HuH-7.5 (cell line): Measurements from ENCODE around the gene SLCO4A1.

Experiments
- DNase-seq: peaks from one replicate; pipeline ENCODE4 v3.0.0; 2011; ENCODE audit warnings: low spot score

Gene SLCO4A1

DNA sequence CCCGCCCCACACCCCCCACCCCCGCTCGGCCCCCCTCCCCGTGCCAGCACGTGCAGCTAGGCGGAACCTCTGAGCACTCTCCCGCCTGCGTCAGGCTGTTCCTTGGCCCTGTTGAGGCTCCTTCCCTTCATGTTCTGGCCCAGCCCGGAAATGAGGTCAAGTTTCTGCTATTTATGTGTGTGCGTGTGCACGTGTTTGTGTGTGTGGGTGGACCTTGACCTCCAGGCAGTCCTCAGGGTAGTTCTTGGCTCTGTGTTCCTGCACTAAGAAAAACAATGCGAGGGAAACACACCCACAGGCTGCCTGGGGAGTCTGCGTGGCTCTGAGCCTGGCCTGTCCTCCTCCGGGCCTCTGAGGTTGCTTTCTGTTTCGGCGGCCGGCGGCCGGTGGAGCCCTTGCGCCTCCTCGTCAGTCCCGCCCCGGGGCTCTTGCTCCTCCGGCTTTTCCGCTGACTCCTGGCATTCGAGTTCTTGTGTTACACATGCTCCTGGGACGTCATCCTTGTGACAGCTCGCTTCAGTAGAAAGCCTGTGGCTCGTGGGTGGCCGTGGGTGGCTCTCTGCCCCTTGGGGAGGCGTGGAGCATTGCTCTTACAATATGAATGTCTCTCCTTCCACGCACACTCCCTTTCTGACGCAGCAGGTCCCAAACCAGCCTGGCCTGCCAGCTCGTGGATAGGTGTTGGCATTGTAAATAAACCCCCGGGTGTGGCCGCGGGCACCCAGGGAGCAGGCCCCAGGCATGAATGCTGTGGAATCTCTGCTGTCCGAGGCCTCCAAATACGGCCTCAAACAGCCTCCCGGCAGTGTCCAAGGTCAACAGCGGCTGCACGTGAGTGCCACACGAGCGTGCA, 10.0 kb downstream of the SLCO4A1 start:
- peak; percentile 85 for DNase-seq

DNA sequence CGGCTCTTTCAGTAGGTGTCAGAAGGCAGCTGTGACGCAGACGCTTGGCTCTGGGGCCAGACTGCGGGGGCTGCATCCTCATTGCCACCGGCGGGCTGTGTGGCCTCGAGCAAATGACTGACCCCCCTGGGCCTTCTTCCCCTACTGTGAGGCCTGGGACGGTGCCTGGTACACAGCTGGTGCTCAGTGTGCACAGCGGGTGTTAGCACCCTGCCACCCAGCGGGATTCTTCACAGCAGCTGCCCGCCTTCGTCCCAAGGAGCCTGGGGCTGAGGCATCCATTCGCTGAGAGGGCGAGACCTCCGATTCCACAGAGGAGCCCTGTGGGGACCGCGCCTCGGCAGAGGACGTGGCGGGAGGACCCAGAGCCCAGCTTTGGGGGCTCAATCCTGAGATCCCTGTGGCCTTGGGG, 10.6 kb downstream of the SLCO4A1 start:
- DNase-seq: no peak

DNA sequence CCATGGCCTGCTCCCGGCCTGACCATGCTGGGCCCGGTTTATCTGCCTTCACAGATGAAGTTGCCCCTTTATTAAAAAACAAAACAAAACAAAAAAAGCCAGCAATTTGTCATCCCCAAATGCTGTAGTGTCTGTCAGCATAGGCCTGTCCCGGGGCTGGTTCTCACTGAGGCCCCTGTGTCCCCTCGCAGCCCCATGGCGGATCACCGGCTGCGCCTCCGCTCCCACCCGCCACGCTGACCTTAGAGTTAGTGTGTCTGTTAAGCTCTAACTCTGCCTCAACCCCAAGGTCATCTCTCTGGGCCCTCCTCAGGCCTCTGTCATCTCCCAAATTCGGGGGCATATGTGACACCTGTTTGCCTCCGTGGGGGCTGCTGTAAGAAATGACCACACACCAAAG, 11.1 kb downstream of the SLCO4A1 start:
- DNase-seq: no peak

DNA sequence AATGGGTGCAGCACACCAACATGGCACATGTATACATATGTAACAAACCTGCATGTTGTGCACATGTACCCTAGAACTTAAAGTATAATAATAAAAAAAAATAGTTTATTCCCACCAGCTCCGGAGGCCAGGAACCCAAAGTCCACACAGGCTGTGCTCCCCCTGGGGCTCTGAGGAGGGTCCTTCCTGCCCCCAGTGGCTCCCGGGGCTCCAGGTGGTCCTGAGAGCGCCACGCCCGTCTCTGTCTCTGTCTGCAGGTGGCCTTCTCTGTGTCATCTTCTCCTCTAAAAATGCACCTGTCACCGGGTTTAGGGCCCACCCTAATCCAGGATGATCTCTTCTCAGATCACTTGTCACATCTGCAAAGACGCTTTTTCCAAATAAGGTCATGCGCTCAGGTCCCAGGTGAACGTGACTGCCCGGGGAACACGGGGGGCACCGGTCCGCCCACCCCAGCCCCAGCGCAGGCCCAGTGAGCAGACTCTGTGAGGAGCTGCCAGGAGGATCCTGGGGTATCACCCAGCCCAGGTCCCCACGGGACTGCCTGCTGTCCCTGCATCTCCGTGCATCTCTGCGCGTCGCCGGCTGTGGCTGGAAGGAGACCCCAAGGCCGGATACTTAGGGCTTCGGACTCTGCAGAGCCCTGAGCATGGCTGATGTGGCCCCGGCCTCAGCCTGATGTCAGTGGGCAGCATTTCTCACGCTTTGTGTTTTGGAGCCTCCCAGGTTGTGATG, 11.8 kb downstream of the SLCO4A1 start:
- no peak for DNase-seq

DNA sequence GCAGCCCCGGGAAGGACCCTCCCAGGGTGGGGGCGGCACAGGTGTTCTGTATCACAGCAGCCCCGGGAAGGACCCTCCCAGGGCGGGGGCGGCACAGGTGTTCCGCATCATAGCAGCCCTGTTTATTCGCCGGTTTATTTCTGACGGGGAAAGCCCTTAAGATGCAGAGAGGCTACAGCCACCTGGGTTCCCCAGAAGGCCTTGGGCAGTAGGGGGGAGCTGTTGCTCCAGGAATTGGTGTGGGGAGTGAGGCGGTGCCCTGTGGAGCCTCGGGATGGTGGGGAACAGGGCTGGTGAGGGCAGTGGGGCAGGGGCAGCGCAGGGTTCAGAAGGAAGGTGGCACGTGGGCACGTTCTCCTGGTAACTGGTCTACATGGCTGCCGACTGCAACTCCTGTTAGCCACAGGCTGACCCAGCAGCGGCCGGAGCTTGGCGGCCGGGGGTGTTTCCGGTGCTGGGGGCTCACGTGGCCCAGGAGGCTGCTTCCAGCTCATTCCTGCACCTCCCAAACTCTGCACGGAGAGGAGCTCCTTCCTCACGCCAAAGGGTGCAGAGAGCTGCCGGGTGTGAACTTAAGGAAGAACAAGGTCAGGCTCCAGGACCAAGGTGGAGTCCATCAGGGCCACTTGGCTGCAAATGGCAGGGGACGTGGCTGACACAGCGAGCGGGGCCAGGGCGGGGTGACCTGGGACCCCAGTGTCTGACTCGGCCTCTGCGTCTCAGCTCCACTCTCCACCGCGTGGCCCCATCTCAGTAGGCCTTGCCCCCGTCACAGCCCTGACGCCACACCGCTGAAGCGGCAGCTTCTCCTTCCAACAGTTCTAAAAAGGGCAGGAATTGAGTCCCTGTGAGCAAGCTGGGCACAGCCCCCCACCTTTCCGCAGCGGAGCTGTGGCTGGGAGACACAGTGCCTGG, 13.2 kb downstream of the SLCO4A1 start:
- DNase-seq: no peak

DNA sequence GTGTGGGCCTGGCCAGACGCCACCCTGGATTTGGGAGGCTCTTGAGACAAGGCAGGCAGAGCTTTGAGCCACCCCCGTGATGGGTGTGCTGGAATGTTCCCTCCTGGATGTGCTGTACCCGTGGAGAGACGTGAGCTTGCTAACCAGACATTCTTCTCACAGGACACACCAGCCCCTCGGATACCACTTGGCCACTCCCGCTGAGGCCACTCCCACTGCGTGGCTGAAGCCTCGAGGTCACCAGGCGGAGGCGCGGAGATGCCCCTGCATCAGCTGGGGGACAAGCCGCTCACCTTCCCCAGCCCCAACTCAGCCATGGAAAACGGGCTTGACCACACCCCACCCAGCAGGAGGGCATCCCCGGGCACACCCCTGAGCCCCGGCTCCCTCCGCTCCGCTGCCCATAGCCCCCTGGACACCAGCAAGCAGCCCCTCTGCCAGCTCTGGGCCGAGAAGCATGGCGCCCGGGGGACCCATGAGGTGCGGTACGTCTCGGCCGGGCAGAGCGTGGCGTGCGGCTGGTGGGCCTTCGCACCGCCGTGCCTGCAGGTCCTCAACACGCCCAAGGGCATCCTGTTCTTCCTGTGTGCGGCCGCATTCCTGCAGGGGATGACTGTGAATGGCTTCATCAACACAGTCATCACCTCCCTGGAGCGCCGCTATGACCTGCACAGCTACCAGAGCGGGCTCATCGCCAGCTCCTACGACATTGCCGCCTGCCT, 14.1 kb downstream of the SLCO4A1 start:
- DNase-seq: no peak

DNA sequence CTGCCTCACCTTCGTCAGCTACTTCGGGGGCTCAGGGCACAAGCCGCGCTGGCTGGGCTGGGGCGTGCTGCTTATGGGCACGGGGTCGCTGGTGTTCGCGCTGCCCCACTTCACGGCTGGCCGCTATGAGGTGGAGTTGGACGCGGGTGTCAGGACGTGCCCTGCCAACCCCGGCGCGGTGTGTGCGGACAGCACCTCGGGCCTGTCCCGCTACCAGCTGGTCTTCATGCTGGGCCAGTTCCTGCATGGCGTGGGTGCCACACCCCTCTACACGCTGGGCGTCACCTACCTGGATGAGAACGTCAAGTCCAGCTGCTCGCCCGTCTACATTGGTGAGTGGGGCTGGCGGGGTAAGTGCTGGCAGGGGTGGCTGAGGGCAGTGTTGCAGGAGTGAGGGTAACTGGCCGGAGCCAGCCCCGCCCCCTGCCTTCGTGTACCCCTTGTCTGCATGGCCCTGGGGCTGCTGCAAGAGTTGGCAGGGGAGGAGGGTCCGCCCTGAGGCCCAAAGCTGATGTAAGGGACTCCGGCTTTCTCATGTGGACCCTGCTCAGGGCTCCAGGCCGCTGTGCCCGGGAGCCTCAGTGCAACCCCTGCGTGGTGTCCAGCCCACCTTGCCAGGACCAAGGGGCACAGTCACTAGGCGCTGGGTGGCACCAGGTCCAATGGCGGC, 14.8 kb downstream of the SLCO4A1 start:
- DNase-seq: no peak

DNA sequence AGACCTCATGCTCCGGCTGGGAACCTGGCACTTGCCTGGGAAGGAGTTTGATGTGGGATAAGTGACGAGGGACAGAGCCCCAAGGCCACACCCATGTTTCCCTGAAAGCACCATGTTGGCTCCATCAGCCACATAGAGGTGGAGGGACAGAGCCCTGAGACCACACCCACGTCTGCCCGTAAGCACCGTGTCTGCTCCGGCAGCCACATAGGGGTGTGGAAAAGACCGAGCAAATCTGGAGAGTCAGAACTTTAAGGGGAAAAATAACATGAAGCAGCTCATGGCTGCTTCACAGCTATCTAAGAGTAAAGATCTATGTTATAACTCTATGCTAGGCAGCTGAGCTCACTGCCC, 15.3 kb downstream of the SLCO4A1 start:
- no peak for DNase-seq

DNA sequence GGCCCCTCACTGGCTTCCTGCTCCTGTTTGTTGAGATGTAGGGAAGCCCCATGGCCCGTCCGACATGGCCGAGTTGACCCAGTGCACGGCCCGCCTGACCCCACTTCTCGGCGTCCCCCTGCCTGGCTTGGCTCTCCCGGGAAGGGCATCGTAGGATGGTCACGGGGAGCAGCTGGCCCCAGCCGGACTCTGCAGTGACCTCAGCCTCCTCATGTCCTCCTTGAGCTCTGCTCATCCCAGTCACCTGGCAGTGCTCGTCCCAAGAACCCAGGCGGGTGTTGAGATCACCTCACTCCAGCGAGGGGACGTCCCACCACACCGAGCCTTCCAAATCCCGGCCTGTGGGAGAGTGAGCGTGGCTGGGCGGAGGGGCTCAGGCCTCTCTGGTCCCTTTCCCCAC, 15.7 kb downstream of the SLCO4A1 start:
- no peak for DNase-seq

DNA sequence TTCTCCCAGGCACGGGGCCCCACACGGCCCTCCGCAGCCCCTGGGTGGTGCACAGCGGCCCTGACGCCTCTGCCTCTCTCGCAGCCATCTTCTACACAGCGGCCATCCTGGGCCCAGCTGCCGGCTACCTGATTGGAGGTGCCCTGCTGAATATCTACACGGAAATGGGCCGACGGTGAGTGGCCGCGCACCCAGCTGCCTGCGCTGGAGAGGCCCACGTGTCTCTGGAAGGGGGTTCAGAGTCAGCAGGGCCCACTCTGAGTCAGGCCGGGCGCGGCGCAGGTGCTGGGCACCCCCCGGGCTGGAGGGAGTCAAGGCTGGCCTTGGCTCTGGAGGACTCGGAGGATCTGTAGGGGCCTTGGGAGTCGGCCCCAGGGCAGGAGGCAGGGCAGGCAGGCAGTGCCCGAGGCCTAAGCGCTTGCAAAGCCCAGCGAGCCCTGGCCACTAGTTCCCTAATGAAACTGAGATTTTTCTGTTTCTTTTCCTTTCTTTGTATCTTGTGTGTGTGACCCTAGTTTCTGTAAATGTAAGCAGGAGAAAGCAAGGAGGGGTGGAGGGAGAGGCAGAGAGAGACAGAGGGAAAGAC, 16.4 kb downstream of the SLCO4A1 start:
- DNase-seq: no peak

DNA sequence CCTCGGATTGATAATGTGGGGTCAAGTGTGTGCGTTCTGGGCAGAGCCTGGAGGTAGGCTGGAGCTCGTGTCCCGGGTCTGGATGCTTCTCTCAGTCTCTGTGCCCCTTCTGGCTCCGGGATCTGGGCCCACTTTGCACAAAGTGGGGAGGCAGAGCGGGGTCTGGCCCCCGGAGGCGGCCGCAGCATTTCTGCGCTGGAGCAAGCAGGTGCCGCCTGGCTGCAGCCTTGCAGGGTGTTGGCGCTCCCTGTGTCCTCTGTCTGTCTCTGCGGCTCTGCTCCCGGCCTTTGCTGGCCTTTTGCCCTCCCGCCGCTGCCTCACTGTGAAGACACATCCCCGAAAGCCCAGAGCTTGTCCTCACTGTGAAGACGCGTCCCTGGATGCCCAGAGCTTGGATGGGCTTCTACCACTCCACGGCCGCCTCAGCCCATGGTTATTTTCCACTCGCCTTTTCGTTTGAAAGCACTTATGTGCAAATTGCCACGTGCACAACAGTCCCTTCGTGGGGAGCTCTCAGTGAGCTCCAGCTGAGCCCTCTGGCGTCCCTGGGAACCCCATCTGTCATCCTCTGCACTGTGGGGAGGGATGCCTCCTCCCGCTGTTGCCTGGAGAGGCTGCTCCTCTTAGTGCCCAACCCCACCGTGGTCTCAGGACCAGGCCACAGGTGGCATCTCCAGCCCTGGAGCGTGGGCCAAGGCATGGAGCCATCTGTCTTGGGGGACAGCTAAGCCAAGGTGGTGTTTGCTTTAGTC, 17.4 kb downstream of the SLCO4A1 start:
- no peak for DNase-seq

DNA sequence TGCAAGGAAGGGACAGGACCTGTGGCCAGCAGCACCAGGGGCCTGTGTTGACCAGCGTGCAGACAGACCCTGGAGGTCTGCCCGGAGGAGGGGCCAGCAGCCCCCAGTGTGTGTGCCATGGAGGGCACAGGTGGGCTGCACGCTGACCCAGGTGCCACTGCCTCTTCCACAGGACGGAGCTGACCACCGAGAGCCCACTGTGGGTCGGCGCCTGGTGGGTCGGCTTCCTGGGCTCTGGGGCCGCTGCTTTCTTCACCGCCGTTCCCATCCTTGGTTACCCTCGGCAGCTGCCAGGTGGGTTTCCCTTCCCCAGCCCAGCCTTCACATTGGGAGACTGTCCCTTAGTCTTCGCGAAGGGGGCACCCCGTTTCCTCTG, 17.9 kb downstream of the SLCO4A1 start:
- no peak for DNase-seq

DNA sequence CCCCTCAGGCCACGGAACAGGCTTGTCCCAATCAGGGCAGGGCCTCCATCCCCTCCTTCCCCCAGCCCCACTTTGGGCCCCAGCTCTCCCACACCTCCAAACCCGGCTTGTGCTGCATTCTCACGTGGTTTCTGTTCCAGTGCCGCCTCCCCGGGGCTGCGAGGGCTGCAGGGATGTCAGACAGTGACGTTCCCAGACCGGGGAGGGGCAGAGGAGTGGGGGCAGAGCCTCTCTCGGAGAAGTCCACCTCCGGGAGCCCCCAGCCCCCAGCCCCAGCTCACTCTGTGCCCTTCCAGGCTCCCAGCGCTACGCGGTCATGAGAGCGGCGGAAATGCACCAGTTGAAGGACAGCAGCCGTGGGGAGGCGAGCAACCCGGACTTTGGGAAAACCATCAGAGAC, 18.5 kb downstream of the SLCO4A1 start:
- no peak for DNase-seq

DNA sequence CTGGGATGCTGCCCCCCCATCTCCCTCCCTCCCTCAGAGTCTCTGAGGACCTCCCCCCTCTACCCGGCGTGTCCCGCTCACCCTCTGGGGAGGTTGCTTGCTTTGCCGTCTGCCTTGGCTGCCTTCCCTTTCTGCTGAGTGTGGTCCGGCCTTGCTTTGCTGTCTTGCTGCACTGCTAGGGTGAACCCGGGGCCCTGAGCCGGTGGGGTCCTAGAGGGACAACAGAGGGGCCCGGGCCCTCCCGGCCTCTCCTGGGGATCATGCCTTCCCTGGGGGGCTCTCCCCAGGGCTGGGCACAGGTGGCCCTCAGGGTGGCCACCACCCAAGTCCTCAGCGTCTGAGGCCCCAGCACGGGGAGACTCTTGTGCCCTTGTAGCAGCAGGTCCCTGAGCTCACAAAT, 19.3 kb downstream of the SLCO4A1 start:
- no peak for DNase-seq

DNA sequence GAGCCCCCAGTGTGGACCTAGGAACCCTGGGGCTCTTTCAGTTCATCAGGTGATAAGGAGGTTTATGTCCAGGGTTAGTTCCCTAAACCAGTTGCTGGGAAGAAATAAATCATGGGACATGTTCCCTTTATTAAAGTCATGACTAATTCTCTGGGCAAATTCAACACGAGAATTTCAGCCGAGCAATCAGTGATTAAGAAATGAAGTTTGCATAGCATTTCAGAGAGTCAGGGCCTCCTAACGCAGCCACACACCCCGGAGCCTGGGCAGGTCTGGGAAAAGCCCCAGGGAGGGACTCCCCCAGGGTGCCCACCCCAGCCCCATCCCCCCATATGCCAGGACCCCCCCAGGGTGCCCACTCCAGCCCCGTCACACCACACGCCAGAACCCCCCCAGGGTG, 20.1 kb downstream of the SLCO4A1 start:
- DNase-seq: no peak

DNA sequence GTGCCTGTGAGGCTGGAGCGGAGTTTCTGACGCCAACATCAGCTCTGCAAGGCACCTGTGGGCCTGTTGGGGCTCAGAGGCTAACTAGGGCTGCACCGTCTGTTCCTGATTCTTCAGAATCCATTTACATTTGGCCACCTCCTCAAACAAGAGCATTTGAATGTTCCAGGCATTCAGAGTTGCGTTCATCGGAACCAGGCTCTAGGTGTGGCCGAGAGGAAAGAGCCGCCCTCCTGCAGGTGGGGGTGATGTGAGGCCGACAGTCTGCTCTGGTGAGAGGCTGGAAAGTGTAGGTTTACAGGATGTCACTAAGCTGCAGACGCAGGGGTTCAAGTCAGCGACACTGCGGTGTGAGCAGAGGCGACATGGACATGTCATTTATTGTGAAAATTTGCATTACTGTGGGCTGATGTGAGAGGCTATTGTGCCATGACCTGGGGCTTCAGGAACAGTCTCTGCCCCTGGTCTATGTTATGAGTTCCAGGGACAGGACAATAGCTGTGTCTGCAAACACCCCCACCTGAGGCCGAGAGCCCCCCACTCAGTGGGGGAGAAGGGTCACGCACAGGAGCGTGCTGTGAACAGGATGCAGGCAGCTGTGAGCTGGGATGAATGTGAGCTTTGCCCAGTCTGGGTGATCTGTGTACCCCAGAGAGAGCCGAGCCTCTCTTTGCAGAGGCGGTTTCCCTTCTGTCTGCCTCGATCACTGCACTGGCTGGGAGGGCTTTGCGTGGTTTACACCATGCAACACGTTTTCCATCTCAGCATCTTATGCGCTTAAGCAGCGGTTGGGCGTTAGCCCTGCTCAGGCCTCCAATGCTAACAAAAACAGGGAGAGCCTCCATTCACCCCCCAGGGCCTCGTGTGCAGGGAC, 21.1 kb downstream of the SLCO4A1 start:
- DNase-seq: no peak

DNA sequence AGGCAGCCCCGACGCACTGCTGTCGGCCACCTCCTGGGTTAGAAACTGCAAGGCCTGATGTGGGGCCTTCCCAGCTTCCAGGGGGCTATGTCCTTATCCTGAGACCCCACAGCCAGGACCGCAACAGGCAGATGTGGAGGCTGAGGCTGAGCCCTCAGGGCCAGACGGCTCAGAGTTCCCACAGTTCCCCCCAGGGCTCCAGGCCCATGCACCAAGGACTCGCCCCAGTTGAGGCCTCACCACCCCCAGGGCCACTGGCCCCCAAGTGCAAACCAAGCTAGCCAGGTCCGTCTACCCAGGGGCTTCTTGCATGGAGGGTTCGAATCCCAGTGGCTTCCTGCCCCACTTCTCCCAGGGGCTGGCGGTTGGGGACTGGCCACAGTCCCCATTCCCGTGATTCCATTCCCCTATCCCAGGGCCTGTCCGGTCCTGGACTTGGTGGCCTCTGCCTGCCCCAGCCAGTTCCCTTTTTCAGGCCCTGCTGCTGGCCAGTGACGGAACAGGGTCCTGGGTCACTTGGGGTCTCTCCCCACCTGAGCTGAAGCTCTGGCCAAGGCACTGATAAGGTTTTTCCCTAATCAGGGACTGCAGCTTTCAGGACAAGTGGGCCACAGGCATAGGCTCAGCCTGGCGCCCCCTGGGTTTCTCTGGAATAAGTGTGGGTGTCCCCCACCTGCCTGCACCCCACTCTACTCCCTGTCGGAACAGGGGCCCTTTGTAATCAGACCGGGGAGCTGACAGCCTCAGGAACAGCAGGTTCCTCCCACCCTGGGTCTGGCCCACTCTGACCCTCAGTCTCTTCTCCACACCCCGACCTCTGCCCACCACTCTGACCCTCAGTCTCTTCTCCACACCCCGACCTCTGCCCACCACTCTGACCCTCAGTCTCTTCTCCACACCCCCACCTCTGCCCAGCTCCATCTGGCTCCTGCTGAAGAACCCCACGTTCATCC, 22.0 kb downstream of the SLCO4A1 start:
- no peak for DNase-seq

DNA sequence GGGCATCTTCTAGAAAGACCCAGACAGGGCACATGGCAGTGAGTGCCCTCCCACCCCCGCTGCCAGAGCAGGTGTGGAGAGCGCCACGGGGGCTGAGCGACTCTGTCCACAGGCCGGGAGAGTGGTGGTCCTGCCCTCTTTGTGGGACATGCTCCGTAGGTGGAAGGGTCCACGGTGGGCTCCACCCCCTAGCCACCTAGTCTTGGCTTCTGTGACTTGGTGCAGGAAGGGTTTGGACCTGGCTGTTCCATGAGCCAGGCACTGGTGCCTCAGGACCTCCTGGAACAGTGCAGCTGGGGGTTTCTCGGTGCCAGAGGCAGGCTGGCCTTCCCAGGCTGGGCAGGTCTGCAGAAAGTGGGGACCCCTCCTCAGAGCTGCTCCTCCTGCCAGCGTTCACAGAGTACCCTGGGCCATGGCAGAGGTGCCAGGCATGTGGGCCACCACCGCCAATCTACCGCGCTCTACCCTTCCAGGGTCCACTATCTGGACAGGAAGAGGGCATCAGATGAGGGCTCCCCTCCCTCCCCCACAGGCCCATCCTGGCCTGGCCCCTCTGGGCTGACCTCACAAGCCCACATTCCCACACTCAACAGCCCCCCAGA, 23.0 kb downstream of the SLCO4A1 start:
- no peak for DNase-seq
